Measurements from ENCODE around the gene PDE8B. TPM values are rescaled to one million over a fixed set of nuclear protein-coding genes. Genes with fewer than 3 reads are reported as not detected.

The PDE8B gene
- total and polyA plus RNA-seq, 2 experiments from 2014 or later = 0.83 to 0.84 TPM

- no peaks in the 10 kb centered on the region for H3K36me3 ChIP-seq
- DNase-seq (ENCODE audit: low read depth in 1 of 2, low spot score in 1 of 2) = no peak
- H3K27ac ChIP-seq = no peak overlapping the region
- no peak overlapping the region for H3K4me3 ChIP-seq
- no peaks in the 10 kb centered on the region for H3K9me3 ChIP-seq (ENCODE audit: low read depth)
- no peaks in the 10 kb centered on the region for H3K4me1 ChIP-seq (ENCODE audit: low read depth)
- TF ChIP-seq CTCF (IDR thresholded peaks at IDR 0.05; ENCODE audit: low read depth, low read length) = no peak
- no peaks in the 10 kb centered on the region for H3K27me3 ChIP-seq
Observed at GRCh38 chr5:77281969-77282336, 71.5 kb downstream of the PDE8B start.

GRCh38 chr5:77282337-77283027 lies 72.0 kb downstream of the PDE8B start:
- H3K9me3 ChIP-seq (ENCODE audit: low read depth) = no peaks in the 10 kb centered on the region
- no peaks in the 10 kb centered on the region for H3K27me3 ChIP-seq
- peak; percentile 18 for TF ChIP-seq CTCF (IDR thresholded peaks at IDR 0.05; ENCODE audit: low read depth, low read length)
- H3K27ac ChIP-seq = no peak overlapping the region
- peak in 1 of 2 donors; percentile 49 for DNase-seq (ENCODE audit: low read depth in 1 of 2, low spot score in 1 of 2)
- H3K36me3 ChIP-seq = no peaks in the 10 kb centered on the region
- no peak overlapping the region for H3K4me3 ChIP-seq
- no peaks in the 10 kb centered on the region for H3K4me1 ChIP-seq (ENCODE audit: low read depth)

GRCh38 chr5:77285251-77285841 lies 74.9 kb downstream of the PDE8B start:
- no peaks in the 10 kb centered on the region for H3K36me3 ChIP-seq
- DNase-seq (ENCODE audit: low read depth in 1 of 2, low spot score in 1 of 2) = no peak
- no peaks in the 10 kb centered on the region for H3K27me3 ChIP-seq
- no peaks in the 10 kb centered on the region for H3K4me1 ChIP-seq (ENCODE audit: low read depth)
- no peaks in the 10 kb centered on the region for H3K9me3 ChIP-seq (ENCODE audit: low read depth)
- H3K4me3 ChIP-seq = no peak overlapping the region
- H3K27ac ChIP-seq = no peak overlapping the region
- no peak for TF ChIP-seq CTCF (IDR thresholded peaks at IDR 0.05; ENCODE audit: low read depth, low read length)

GRCh38 chr5:77292026-77292757 lies 81.7 kb downstream of the PDE8B start:
- Histone ChIP-seq H3K4me3 (no peak overlapping the region), H3K36me3 (no peaks in the 10 kb centered on the region), H3K27me3 (no peaks in the 10 kb centered on the region), H3K9me3 (ENCODE audit: low read depth) (no peaks in the 10 kb centered on the region), H3K27ac (no peak overlapping the region), H3K4me1 (ENCODE audit: low read depth) (no peaks in the 10 kb centered on the region)
- no peak for TF ChIP-seq CTCF (IDR thresholded peaks at IDR 0.05; ENCODE audit: low read depth, low read length)
- no peak for DNase-seq (ENCODE audit: low read depth in 1 of 2, low spot score in 1 of 2)

- H3K27me3 ChIP-seq = no peaks in the 10 kb centered on the region
- no peak for DNase-seq (ENCODE audit: low read depth in 1 of 2, low spot score in 1 of 2)
- TF ChIP-seq CTCF (IDR thresholded peaks at IDR 0.05; ENCODE audit: low read depth, low read length) = no peak
Observed at GRCh38 chr5:77294185-77294584, 83.7 kb downstream of the PDE8B start.

More at GRCh38 chr5:77294185-77294584, 83.7 kb downstream of the PDE8B start:
- no peak overlapping the region for H3K4me3 ChIP-seq
- no peak overlapping the region for H3K27ac ChIP-seq
- H3K4me1 ChIP-seq (ENCODE audit: low read depth) = no peaks in the 10 kb centered on the region
- no peaks in the 10 kb centered on the region for H3K9me3 ChIP-seq (ENCODE audit: low read depth)
- no peaks in the 10 kb centered on the region for H3K36me3 ChIP-seq
